Stimulated activated CD8-positive, alpha-beta memory T cell treated with anti-CD3 and anti-CD28 coated beads, Interleukin-15, amount 100 ng/mL, for 4 hours (primary cell): ENCODE measurements around the gene STON2.
"Not testable (repeated sequence)": the region's sequence is repeated elsewhere in the genome, so short reads cannot be mapped to it uniquely, and the experiment has no call there.

Source experiments
- DNase-seq, 2 donors: peaks; one replicate each; pipeline ENCODE4 v3.0.0-alpha.2; 2020; ENCODE audit warnings: low read depth in 2 of 2

The STON2 gene

DNA sequence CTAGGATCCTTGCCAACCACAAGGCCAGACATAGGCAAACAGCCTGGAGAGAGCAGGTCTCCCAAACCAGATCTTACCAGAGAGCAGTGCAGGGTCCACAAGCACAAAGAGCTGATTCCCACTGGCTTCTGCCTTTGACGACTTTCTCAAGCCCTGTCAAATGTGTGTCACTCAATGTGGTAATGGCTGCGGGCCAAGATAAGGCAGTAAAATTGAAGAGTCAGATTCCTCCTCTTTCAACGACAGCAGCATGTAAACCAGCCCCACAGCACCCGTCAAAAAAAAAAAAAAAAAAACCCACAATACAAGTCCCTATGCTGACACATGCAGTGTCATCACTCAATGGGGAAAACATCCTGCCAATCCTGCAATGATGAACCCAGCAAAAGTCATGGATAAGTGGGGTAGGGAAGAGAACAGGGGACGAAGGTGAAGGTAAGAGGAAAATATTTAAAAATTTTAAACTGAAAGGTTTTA lies at the start of gene STON2:
Gene STON2 (minus strand): TSS at position 123 of the 477 bp plus-strand sequence. CDS start 1,942 bp downstream, outside the sequence.
- no peak for DNase-seq

GRCh38 chr14:81449576-81449975 lies 49.5 kb upstream of the STON2 start:
- no peak for DNase-seq

DNA sequence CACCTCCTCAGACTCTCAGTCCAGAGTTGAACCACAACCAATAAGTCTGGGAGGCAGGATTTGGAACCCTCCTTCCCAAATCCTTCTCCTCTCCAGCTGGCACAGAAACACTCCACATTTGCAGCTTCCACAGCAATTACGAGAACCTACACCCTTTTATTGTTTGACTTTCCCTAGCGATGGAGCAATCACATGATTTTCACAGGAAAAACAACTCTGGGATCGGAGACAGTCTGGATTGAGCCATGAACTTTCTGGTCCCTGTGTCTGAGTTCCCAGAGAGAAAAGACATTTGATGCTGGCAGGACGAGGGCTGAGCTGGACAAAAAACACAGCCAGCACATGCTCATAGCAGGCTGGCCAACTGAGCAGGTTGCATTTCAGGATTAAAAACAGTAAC lies 49.0 kb upstream of the STON2 start:
- no peak for DNase-seq

GRCh38 chr14:81447021-81447764 lies 47.1 kb upstream of the STON2 start:
- no peak for DNase-seq

DNA sequence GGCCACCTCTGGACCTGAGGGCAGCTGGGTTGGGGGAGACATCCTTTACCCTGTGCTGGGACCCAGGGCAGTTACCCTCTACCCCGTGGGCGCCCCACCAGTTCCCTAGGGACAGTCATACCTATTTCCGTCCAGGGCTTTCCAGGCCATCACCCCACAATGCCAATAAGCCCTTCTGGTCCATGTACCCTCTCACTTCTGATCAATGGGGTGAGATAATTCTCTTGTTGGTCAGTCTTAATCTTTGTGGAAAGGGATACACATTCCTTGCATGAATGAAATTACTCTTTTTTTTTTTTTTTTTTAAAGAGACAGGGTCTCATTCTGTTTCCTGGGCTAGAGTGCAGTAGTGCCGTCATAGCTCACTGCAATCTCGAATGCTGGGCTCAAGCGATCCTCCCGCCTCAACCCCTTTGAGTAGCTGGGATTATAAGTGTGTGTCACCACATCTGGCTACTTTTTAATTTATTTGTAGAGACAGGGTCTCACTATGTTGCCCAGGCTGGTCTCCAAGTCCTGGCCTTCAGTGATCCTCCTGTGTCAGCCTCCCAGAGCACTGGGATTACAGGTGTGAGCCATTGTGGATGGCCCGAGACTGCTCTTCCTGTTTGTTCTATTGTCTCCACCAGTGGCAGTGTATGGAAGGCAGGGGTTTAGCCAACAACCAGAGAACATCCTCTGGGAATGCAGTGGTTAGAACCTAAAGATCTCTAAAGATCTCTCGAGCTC lies 46.3 kb upstream of the STON2 start:
- no peak for DNase-seq

- no peak for DNase-seq
Measured at GRCh38 chr14:81441626-81442134, 41.6 kb upstream of the STON2 start.

DNA sequence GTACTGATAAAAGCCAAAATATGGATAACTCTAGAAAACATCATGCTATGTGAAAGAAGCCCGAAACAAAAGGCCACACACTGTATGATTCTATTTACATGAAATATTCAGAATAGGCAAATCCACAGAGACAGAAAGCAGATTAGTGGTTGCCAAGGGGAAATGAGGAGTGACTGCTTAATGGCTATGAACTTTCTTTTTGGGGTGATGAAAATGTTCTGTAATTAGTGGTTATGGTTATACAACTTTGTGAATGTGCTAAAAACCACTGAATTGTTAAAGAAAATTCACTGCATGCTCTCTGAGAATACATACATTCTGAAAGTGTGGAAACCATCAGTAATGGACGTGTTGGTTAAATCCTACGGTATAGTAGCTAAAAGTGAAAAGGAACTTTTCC lies 39.9 kb upstream of the STON2 start:
- DNase-seq = no peak

- no peak for DNase-seq
Measured at GRCh38 chr14:81437244-81437643, 37.1 kb upstream of the STON2 start.

DNA sequence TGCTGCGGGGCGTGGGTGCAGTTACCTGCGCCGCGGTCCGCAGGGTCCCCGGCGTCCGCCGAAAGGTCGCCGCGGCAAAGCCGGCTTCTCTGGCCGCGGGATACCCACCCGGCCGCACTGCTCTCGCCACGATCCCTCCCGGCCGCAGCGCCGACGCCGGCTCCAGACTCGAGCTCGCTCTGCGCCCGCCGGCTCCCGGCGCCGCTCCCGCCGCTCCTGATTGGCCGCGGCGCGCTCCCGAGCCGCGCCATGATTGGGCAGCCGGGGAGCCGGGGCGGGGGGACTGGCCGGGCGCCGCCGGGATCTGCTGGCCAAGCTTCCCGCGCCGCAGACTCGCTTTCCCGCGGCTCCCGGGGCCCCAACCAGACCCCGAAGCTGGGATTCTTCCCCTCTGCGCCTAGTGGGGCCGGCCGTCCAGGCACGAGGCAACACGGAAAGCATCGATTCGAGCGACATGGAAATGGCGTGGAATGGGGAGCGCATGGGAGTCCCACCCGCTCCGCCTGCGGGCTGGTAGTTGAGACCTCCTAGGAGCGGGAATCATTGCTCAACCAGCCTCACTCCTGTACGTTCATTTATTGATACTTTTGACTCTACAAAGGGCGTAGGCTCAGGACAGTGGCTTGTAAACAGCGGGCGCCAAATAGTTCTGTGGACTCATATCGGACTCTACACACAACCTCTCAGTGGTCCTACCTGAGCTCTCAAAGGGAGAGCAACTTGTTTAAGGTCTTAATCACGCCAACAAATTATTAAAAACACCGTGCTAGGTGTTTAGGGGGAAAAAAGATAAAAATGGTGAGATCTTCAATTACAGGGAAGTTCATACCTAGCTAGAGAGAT lies 36.4 kb upstream of the STON2 start:
- no peak for DNase-seq

DNA sequence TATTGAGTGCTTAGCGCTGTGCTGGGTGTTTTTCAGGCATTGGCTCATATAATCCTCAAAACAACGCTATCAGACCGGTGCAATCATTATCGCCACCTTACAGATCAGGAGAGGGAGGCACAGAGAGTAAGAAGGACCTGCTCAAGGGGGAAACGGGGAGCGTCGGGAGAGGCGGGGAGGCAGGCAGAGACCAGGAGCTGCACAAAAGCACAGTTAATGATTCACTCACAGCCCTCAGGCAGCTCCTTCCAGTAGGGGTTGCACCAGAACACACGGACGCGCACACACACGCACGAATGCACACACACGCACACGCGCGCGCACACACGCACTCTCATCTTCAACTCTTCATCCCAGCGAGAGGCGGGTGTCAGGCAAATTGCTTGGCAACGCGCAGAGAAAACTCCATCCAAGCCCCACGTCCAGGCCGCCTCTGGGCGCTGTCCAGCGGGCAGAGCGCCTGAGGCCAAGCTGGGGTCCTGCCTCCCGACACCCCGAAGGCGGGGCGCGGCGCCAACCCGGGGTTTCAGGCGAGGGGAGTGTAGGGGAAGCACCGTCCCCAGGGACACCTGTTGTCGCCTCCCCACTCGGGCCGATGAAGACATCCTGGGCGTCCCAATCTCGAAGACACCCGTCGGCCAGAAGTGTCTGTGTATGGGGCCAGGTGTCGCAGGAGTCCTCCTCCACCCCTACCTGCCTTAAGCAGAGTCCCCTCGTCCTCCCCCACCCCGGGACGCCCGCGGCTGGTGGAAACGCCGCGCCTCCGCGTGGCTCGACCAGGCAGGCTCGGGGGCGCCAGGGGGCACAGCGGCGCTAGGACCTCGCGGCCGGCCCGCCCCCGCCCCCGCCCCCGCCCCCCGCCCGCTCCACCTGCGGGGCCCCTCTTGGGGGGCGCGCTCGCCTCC lies 35.5 kb upstream of the STON2 start:
- no peak for DNase-seq

DNA sequence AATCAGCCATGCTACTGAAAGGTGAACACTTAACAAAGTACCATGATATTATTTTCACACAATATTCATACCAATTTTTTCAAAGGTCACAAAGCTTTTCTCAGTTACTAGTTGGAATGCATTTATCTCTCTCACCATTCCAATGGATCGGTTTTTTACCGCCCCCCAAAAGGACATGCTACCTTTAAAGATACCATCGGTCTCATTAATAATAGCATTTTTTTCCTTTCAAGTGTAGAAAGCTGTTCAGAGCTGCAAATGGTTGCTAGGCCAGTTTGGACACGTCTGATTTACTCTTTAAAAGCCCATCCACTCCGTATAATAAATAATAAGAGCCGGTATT lies 34.9 kb upstream of the STON2 start:
- no peak for DNase-seq

- DNase-seq = no peak
Measured at GRCh38 chr14:81434230-81434629, 34.1 kb upstream of the STON2 start.

- DNase-seq = no peak
Measured at GRCh38 chr14:81433378-81433777, 33.3 kb upstream of the STON2 start.

DNA sequence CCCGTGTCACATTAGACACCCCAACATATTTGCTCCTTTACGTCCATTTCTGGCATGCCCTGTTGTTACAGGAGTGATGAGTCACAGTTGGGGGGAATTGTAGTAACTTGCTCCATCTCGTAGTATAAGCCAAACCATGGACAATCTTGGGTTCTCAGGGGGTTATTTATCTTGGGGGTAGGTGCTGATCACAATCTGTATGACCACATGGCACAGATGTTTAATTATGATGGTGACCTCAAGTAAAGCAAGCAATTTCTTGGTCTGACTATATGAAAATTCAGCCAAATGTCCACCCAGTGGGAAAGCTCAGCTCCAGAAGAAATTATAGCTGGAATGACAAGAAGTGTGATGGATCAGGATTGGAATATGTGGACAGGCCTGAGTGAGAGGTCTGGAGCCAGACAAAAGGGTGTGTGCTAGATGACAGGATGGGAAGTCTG lies 32.1 kb upstream of the STON2 start:
- DNase-seq = no peak

- no peak for DNase-seq
Measured at GRCh38 chr14:81430235-81430634, 30.1 kb upstream of the STON2 start.

DNA sequence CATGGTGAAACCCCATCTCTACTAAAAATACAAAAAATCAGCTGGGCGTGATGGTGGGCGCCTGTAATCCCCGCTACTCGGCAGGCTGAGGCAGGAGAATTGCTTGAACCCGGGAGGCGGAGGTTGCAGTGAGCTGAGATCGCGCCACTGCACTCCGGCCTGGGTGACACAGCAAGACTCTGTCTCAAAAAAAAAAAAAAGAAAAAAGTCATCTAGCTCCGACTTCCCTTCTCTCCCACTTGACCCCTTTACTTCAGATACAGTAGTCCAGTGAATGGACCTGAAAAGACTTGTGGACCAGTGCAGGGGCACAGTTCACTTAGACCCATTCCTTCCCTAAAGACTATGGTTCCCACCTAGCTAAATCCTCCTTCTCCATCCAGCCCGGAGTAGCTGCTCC lies 29.6 kb upstream of the STON2 start:
- DNase-seq = not testable (repeated sequence)

GRCh38 chr14:81429028-81429427 lies 28.9 kb upstream of the STON2 start:
- no peak for DNase-seq

- no peak for DNase-seq
Measured at GRCh38 chr14:81427348-81428058, 27.4 kb upstream of the STON2 start.

GRCh38 chr14:81423504-81423903 lies 23.4 kb upstream of the STON2 start:
- no peak for DNase-seq

- DNase-seq = no peak
Measured at GRCh38 chr14:81418057-81418790, 18.1 kb upstream of the STON2 start.
